Pancreas (tissue), 10 donors: ENCODE measurements around the gene FHL1. TPM values are rescaled to one million over a fixed set of nuclear protein-coding genes. Genes with fewer than 3 reads are reported as not detected.
A peak's percentile ranks its signal among the peaks of the same experiment; 100 is the strongest.
"Not testable (repeated sequence)": the region's sequence is repeated elsewhere in the genome, so short reads cannot be mapped to it uniquely, and the experiment has no call there.

Experiments used
- ATAC-seq, 4 donors: fragments of 200-7000 bp; cut with Tn5 transposase; one replicate each; pipeline versions ENCODE4 v1.8.0 to v1.9.1; 2020; ENCODE audit warnings: mild to moderate bottlenecking in 4 of 4, moderate library complexity in 4 of 4
- DNase-seq, 6 donors: peaks; one replicate each; pipeline ENCODE4 v3.0.0-alpha.2; 2020
- FAIRE-seq: peaks from 2 replicates; lab custom pipeline; 2012; peaks lifted over from hg19 to GRCh38; lab: Jason Lieb, UNC
- H3K27ac ChIP-seq, 4 donors: fragments of 200-600 bp; sonication (generic); 1 replicate in 3 of 4; 2 replicates in 1 of 4; pipeline versions ENCODE4 v1.5.0 to v1.8.0; 2020
- H3K27me3 ChIP-seq, 4 donors: fragments of 200-600 bp; one replicate each; pipeline ENCODE4 v1.8.0; 2021
- H3K36me3 ChIP-seq, 3 donors: fragments of 200-600 bp; sonication (generic) in 1 of 3; one replicate each; pipeline versions ENCODE4 v1.5.0 to v1.8.0; 2020 to 2021
- H3K4me1 ChIP-seq, 3 donors: fragments of 200-600 bp; one replicate each; pipeline ENCODE4 v1.8.0; 2021
- H3K4me3 ChIP-seq, 4 donors: fragments of 200-600 bp; sonication (generic) in 2 of 4; one replicate each; pipeline versions ENCODE4 v1.5.0 to v1.8.0; 2020 to 2021
- H3K9me3 ChIP-seq, 4 donors: fragments of 200-600 bp; one replicate each; pipeline ENCODE4 v1.8.0; 2021
- CTCF ChIP-seq, 4 donors: fragments of 200-600 bp; sonication (generic) in 3 of 4; IDR thresholded peaks; one replicate each; pipeline versions ENCODE4 v1.5.0 to v1.8.0; 2021; ENCODE audit warnings: antibody characterized with exemption in 4 of 4
- WGBS, 2 donors: extraction: QIAGEN DNeasy Blood & Tissue Kit; methylation state at CpG; one replicate each; pipeline ENCODE4 v1.1.7; 2013; 5-methylcytosine and 5-hydroxymethylcytosine counted together
- intact Hi-C, 3 donors: fragments of 100-400 bp; cut with DNase I; formaldehyde crosslinking; loops; one replicate each; pipeline versions ENCODE4 v1.11.1 to v1.14.2; 2022
- polyA plus RNA-seq, 2 donors: library from polyadenylated mRNA; stranded (reverse); fragments of 200-250 nt; gene quantifications; one replicate each; pipeline ENCODE4 v1.2.3, GENCODE V29; 2013
- total RNA-seq, 6 donors: library from RNA; stranded (reverse); fragmentation: NEBNext Ultra II Directional in 4 of 6; extraction: Animal tissue kit (Norgen Biotek cat#: 25700) in 4 of 6; gene quantifications; one replicate each; pipeline versions ENCODE4 v1.2.1 to v1.2.4, GENCODE V29; 2021 to 2023
- donor health status: healthy with polysubstance abuse.
- donor health status: DM: no; HTN: no; CAD: no; lungs with moderate emphysema.
- donor health status: DM: no; HTN: no; CAD: no.
- donor health status: control.
- donor health status: control.
- donor health status: Bipolar disorder and iron deficiency.
- donor health status: DM: yes; HTN: yes; CAD: no.
- donor health status: DM: no; HTN: no; CAD: no.
- donor health status: DM: no; HTN: no; CAD: no.
- donor health status: DM: yes; HTN: yes; CAD: no.

The FHL1 gene
- total RNA-seq: 10 to 100 TPM in 3 of 6 donors, 1 to 10 TPM in 3; 6.2 to 22.0 (median 10.4) TPM
- 10 to 100 TPM; 25.3 to 31.6 TPM for polyA plus RNA-seq

- DNase-seq: peak in 5 of 6 donors; percentile 21 to 71 (median 33)
- intact Hi-C loops: no loop called here
- ATAC-seq: peak; percentile 48 to 94 (median 89)
- H3K27ac ChIP-seq: peak within 1 kb of the TSS in 1 of 4 donors; percentile 41
- no peaks in the 10 kb centered on the region for H3K36me3 ChIP-seq
- no peaks in the 10 kb centered on the region for H3K4me1 ChIP-seq
- no peak for TF ChIP-seq CTCF (IDR thresholded peaks at IDR 0.05)
- peaks cover 0 to 10% (median 2%) of the 10 kb centered on the region in 4 donors for H3K27me3 ChIP-seq
- no peak for FAIRE-seq
- WGBS, 2 donors: 1 to 34% methylated on average over 39 to 77 of the region's 84 CpGs
- no peaks in the 10 kb centered on the region for H3K9me3 ChIP-seq
- peak within 1 kb of the TSS; percentile 23 to 50 (median 28) for H3K4me3 ChIP-seq
Measured at GRCh38 chrX:136147315-136147901, at the start of gene FHL1. TSS of gene FHL1 (plus strand) at chrX:136147533.

- H3K27me3 ChIP-seq: no peaks in the 10 kb centered on the region
- peak in 1 of 6 donors; percentile 50 for DNase-seq
- H3K36me3 ChIP-seq: no peaks in the 10 kb centered on the region
- no peaks in the 10 kb centered on the region for H3K4me1 ChIP-seq
- no peak for FAIRE-seq
- H3K27ac ChIP-seq: no peak overlapping the region
- intact Hi-C loops: no loop called here
- H3K4me3 ChIP-seq: no peak overlapping the region
- no peaks in the 10 kb centered on the region for H3K9me3 ChIP-seq
- no peak for TF ChIP-seq CTCF (IDR thresholded peaks at IDR 0.05)
- 77 to 83% methylated on average over 44 of the region's 44 CpGs for WGBS, 2 donors
- no peak for ATAC-seq
Measured at GRCh38 chrX:136097871-136098805, 49.2 kb upstream of the FHL1 start.

GRCh38 chrX:136104936-136105335 is 42.4 kb upstream of the FHL1 start:
- no peak for TF ChIP-seq CTCF (IDR thresholded peaks at IDR 0.05)
- FAIRE-seq: no peak

GRCh38 chrX:136106920-136107528 is 40.3 kb upstream of the FHL1 start:
- Histone ChIP-seq H3K36me3 (no peaks in the 10 kb centered on the region), H3K27me3 (no peaks in the 10 kb centered on the region), H3K4me1 (no peaks in the 10 kb centered on the region), H3K9me3 (no peaks in the 10 kb centered on the region), H3K27ac (no peak overlapping the region), H3K4me3 (no peak overlapping the region)
- DNase-seq (no peak), FAIRE-seq (no peak), ATAC-seq (no peak)
- intact Hi-C loops: no loop called here
- 61 to 74% methylated on average over 11 of the region's 11 CpGs for WGBS, 2 donors
- no peak for TF ChIP-seq CTCF (IDR thresholded peaks at IDR 0.05)

More at GRCh38 chrX:136104936-136105335, 42.4 kb upstream of the FHL1 start:
- Histone ChIP-seq H3K4me3 (no peak overlapping the region), H3K36me3 (no peaks in the 10 kb centered on the region), H3K9me3 (no peaks in the 10 kb centered on the region), H3K27ac (no peak overlapping the region), H3K27me3 (no peaks in the 10 kb centered on the region), H3K4me1 (no peaks in the 10 kb centered on the region)
- WGBS, 2 donors: 20 to 22% methylated on average over 1 of the region's 1 CpG
- intact Hi-C loops: no loop called here
- ATAC-seq (no peak), DNase-seq (no peak)

- H3K27me3 ChIP-seq, intact Hi-C loops, ATAC-seq, H3K4me3 ChIP-seq, H3K9me3 ChIP-seq, H3K27ac ChIP-seq, H3K36me3 ChIP-seq, H3K4me1 ChIP-seq, DNase-seq, FAIRE-seq: not testable (repeated sequence)
- WGBS, 2 donors: 50 to 64% methylated on average over 1 of the region's 1 CpG
Measured at GRCh38 chrX:136108905-136109304, 38.4 kb upstream of the FHL1 start.
